Fibroblast of villous mesenchyme (primary cell): ENCODE results near the gene LAT. TPM values are rescaled to one million over a fixed set of nuclear protein-coding genes. Genes with fewer than 3 reads are reported as not detected.
A peak's percentile ranks its signal among the peaks of the same experiment; 100 is the strongest.

Experiments used
- DNase-seq: peaks from one replicate; pipeline ENCODE4 v3.0.0-alpha.2; 2010; ENCODE audit warnings: low read depth
- H3K4me3 ChIP-seq: 2 replicates; pipeline ENCODE4 v1.5.1; 2011; ENCODE audit warnings: low read depth, mild to moderate bottlenecking, low read length
- CTCF ChIP-seq: IDR thresholded peaks from 2 replicates; pipeline ENCODE4 v1.5.1; 2012; ENCODE audit warnings: low read depth, mild to moderate bottlenecking, low read length; ENCODE audit not compliant: insufficient read depth
- total RNA-seq: library from RNA; depleted of rRNA; stranded (reverse); fragments of >200 nt; gene quantifications from 2 replicates; pipeline ENCODE4 v1.2.3, GENCODE V29; 2012

LAT gene
- total RNA-seq, 1 donor: 0.43 TPM

DNA sequence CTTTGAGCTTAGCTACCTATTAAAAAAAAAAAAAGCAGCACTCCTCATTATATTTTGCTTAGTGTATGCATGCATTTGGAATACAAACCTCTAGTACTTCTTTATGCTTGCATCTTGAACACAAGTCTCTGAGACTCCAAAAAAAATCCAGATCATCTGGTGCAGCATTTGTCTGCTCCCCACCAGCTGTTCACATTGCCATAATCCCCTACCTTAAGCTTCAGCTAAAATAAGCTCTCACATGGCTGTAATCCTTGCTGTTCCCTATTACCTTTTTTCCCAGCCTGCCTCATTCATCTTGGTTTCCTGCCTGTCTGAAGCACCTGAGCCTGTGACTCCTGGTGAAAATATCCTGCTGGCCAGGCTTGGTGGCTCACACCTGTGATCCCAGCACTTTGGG lies 41.6 kb upstream of the LAT start:
- no peak for DNase-seq
- no peak for TF ChIP-seq CTCF
- H3K4me3 ChIP-seq: no peak overlapping the region

DNA sequence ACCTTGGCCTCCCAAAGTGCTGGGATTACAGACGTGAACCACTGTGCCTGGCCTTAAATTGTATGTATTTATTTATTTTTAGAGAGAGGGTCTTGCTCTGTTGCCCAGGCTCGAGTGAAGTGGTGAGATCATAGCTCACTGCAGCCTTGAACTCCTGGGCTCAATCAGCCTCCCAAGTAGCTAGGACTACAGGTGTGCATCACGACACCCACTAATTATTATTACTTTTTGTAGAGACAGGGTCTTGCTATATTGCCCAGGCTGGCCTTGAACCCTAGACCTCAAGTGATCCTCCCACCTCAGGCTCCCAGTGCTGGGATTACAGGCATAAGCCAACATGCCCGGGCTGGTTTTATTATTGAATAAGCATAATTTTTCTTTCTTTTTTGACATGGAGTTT lies 38.2 kb upstream of the LAT start:
- no peak overlapping the region for H3K4me3 ChIP-seq
- TF ChIP-seq CTCF: no peak
- no peak for DNase-seq

GRCh38 chr16:28950648-28951409 lies 34.0 kb upstream of the LAT start, which contains the start of gene NFATC2IP:
TSS of gene NFATC2IP (plus strand) at chr16:28950937. CDS start at chr16:28951012, 75 bp downstream.
- TF ChIP-seq CTCF: no peak
- peak; percentile 100 for DNase-seq
- peak within 1 kb of the TSS; percentile 87 for H3K4me3 ChIP-seq

- DNase-seq: peak; percentile 10
- peak overlapping the region; percentile 87 for H3K4me3 ChIP-seq
- TF ChIP-seq CTCF: no peak
Measured at GRCh38 chr16:28951410-28951943, 33.4 kb upstream of the LAT start.

DNA sequence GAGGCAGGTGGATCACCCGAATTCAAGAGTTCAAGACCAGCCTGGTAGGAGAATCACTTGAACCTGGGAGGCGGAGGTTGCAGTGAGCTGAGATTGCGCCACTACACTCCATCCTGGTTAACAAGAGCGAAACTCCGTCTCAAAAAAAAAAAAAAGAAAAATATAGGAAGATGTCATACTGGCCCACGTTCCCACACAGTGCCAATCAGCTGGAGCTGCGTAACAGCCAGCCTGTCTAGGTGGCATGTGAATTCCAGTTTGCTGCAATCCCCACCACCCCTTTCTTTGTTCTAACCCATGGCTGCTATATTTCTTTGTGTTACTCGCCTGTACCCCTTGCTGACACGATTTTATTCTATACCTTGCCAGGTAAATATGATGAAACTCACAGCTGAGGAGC lies 26.6 kb upstream of the LAT start:
- no peak for TF ChIP-seq CTCF
- no peak for DNase-seq
- no peak overlapping the region for H3K4me3 ChIP-seq

DNA sequence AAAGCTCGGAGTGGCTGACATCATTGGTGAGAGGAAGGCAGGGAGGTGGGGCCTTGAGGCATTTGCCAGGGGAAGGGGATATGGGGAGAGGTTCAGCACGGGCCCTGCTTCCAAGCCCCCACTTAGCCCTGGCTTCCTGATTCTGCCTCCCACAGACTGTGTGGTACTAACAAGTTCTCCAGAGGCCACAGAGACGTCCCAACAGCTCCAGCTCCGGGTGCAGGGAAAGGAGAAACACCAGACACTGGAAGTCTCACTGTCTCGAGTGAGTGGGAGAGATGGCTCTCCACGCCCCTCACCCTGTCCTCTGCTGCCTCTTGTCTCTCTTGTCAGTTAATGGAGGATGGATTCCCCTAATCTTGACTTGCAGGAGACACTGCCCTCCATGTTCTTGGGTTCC lies 26.0 kb upstream of the LAT start:
- no peak overlapping the region for H3K4me3 ChIP-seq
- no peak for DNase-seq
- TF ChIP-seq CTCF: no peak
